IPS-20b (cell line): Measurements from ENCODE around the gene UNC80.
A peak's percentile ranks its signal among the peaks of the same experiment; 100 is the strongest.

ENCODE experiments used
- H3K27ac ChIP-seq: one replicate; pipeline ENCODE4 v1.5.1; 2013; ENCODE audit warnings: low read length
- H3K27me3 ChIP-seq: 2 replicates; pipeline ENCODE4 v1.6.1; 2013; ENCODE audit warnings: mild to moderate bottlenecking, low read length, inconsistent platforms; ENCODE audit not compliant: insufficient read depth
- H3K36me3 ChIP-seq: 2 replicates; pipeline ENCODE4 v1.6.1; 2013; ENCODE audit warnings: low read depth, mild to moderate bottlenecking, inconsistent platforms, low read length, moderate library complexity; ENCODE audit not compliant: insufficient read depth
- H3K4me1 ChIP-seq: 2 replicates; pipeline ENCODE4 v1.6.1; 2013; ENCODE audit warnings: mild to moderate bottlenecking, control low read depth, inconsistent platforms, low read length, moderate library complexity; ENCODE audit not compliant: insufficient read depth
- H3K4me3 ChIP-seq: 2 replicates; pipeline ENCODE4 v1.5.1; 2013; ENCODE audit warnings: mild to moderate bottlenecking, low read length, inconsistent platforms
- H3K9ac ChIP-seq: 2 replicates; pipeline ENCODE4 v1.6.1; 2013; ENCODE audit warnings: low read depth, mild to moderate bottlenecking, inconsistent platforms, low read length, moderate library complexity
- H3K9me3 ChIP-seq: 2 replicates; pipeline ENCODE4 v1.6.1; 2013; ENCODE audit warnings: mild to moderate bottlenecking, low read depth, low read length, inconsistent platforms; ENCODE audit not compliant: insufficient read depth

Gene UNC80

GRCh38 chr2:209809256-209809655, 37.6 kb downstream of the UNC80 start:
- Histone ChIP-seq H3K4me1 (peaks cover 11% of the 10 kb centered on the region), H3K9ac (no peak overlapping the region), H3K9me3 (no peaks in the 10 kb centered on the region), H3K27ac (no peak overlapping the region), H3K27me3 (no peaks in the 10 kb centered on the region), H3K4me3 (no peak overlapping the region), H3K36me3 (no peaks in the 10 kb centered on the region)

DNA sequence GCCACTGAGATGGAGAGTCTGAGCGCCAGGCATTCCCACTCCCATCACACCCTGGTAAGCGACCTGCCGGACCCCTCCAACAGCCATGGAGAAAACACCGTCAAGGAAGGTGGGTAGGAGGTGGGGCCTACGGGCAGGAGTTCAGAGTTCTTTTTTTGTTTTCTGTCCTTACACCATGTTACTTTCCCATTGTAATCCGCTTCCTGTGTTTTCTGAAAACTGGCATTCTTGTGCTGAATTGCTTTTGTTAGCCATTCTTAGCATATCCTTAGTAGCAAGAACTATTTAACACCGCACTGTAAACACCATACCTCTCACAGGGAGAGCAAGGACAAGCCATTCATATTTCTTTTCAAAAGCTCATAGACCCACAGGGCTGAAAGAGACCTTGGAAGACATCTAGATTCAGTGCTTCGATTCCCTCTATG, 46.2 kb downstream of the UNC80 start:
- Histone ChIP-seq H3K9ac (peak overlapping the region; percentile 45; the same call in 1 of the 2 replicates), H3K27ac (peak overlapping the region; percentile 28), H3K27me3 (no peaks in the 10 kb centered on the region), H3K4me3 (peak overlapping the region; percentile 15; the same call in 1 of the 2 replicates), H3K36me3 (no peaks in the 10 kb centered on the region), H3K9me3 (peaks cover 7% of the 10 kb centered on the region; the same call in 1 of the 2 replicates), H3K4me1 (peaks cover 27% of the 10 kb centered on the region)

- no peak overlapping the region for H3K4me3 ChIP-seq
- no peaks in the 10 kb centered on the region for H3K36me3 ChIP-seq
- peaks cover 7% of the 10 kb centered on the region; the same call in 1 of the 2 replicates for H3K9me3 ChIP-seq
- H3K9ac ChIP-seq = peak overlapping the region; percentile 4; the same call in 1 of the 2 replicates
- peaks cover 16% of the 10 kb centered on the region; the same call in 1 of the 2 replicates for H3K4me1 ChIP-seq
- H3K27me3 ChIP-seq = no peaks in the 10 kb centered on the region
- H3K27ac ChIP-seq = peak overlapping the region; percentile 28
Measured at GRCh38 chr2:209818939-209819338, 47.3 kb downstream of the UNC80 start.

DNA sequence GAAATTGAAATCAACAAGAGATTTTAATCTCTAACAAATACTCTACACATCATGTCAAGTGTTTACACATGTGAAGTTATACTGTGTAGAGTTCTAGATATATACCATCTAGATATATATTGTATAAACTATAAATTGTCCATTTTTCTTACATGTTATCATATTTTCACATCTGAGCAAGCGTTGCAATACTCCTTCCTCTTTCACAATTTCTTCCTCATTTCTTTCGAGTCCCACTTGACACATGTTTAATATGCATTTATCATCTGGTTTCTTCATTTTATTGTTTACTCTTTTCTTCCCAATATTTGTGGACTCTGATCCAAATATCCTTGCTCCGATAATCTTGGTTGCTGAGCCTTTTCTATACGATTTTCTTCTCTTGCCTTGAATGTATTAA, 50.2 kb downstream of the UNC80 start:
- no peak overlapping the region for H3K4me3 ChIP-seq
- H3K9ac ChIP-seq = no peak overlapping the region
- no peak overlapping the region for H3K27ac ChIP-seq
- H3K27me3 ChIP-seq = no peaks in the 10 kb centered on the region
- peaks cover 16% of the 10 kb centered on the region; the same call in 1 of the 2 replicates for H3K4me1 ChIP-seq
- H3K36me3 ChIP-seq = no peaks in the 10 kb centered on the region
- peaks cover 7% of the 10 kb centered on the region; the same call in 1 of the 2 replicates for H3K9me3 ChIP-seq

- H3K27me3 ChIP-seq = no peaks in the 10 kb centered on the region
- H3K9me3 ChIP-seq = peaks cover 7% of the 10 kb centered on the region; the same call in 1 of the 2 replicates
- H3K36me3 ChIP-seq = no peaks in the 10 kb centered on the region
- no peak overlapping the region for H3K4me3 ChIP-seq
- no peak overlapping the region for H3K27ac ChIP-seq
- H3K4me1 ChIP-seq = peaks cover 6% of the 10 kb centered on the region; the same call in 1 of the 2 replicates
- H3K9ac ChIP-seq = no peak overlapping the region
Measured at GRCh38 chr2:209823484-209823883, 51.9 kb downstream of the UNC80 start.

- Histone ChIP-seq H3K36me3 (no peaks in the 10 kb centered on the region), H3K9me3 (peaks cover 7% of the 10 kb centered on the region; the same call in 1 of the 2 replicates), H3K4me3 (no peak overlapping the region), H3K9ac (no peak overlapping the region), H3K27ac (no peak overlapping the region), H3K4me1 (no peaks in the 10 kb centered on the region), H3K27me3 (no peaks in the 10 kb centered on the region)
Measured at GRCh38 chr2:209824391-209824790, 52.8 kb downstream of the UNC80 start.

DNA sequence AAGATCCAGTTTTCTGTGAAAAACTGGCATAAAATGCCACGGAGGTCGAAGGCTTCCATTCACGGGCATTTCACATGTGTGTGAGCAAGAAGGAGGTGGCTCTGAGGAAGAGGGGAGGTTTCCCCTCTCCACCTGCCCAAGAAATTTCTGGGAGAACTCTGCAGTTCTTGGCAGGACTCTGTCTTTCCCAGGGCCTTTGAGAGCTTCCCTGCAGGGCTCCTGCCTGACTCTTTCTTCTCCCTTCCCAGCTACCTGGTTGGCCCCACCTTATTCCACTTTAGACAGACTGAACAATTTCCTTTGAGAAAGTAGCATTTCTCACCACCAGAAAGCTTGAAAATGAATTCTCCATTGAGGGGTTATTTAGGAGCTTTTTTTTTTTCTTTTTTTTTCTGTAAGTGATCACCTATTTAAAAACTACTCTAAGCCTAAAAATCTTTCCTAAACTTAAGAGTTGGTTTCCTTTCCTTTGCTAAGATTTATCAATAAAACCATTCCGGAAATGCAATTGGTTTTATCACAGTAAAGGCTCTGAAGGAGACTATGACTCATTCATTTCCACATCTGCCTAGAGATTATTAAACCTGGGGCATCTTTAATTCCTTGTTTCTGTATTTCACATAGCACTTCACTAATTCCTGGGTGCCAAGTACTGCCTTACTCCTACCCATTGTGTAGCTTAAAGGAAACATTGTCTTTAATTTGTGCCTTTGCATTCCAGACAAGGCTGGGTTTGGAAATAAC, 59.3 kb downstream of the UNC80 start:
- H3K9me3 ChIP-seq = no peaks in the 10 kb centered on the region
- no peaks in the 10 kb centered on the region for H3K27me3 ChIP-seq
- H3K4me3 ChIP-seq = no peak overlapping the region
- H3K4me1 ChIP-seq = peaks cover 6% of the 10 kb centered on the region; the same call in 1 of the 2 replicates
- H3K9ac ChIP-seq = no peak overlapping the region
- H3K36me3 ChIP-seq = no peaks in the 10 kb centered on the region
- no peak overlapping the region for H3K27ac ChIP-seq

GRCh38 chr2:209834767-209835166, 63.1 kb downstream of the UNC80 start:
- Histone ChIP-seq H3K9me3 (no peaks in the 10 kb centered on the region), H3K4me1 (peaks cover 6% of the 10 kb centered on the region; the same call in 1 of the 2 replicates), H3K9ac (no peak overlapping the region), H3K27me3 (no peaks in the 10 kb centered on the region), H3K27ac (no peak overlapping the region), H3K36me3 (no peaks in the 10 kb centered on the region), H3K4me3 (no peak overlapping the region)

DNA sequence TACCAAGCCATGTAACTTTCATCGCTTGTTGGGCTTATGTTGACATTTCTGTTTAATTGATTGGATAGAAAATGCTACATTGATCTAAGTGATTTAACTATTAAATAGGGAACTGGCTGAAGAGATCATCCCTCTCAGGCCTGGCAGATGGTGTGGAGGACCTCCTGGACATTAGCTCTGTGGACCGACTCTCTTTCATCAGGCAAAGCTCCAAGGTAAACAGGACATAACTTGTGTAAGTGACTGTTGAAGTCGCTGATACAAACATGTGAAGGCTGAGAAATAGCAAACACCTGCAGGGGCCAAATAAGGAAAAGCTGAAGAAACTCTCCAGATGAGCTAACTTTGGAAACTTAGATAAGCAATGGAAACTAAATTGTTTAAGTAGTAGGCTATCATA, 68.8 kb downstream of the UNC80 start:
- H3K4me3 ChIP-seq = no peak overlapping the region
- no peak overlapping the region for H3K9ac ChIP-seq
- no peaks in the 10 kb centered on the region for H3K27me3 ChIP-seq
- H3K9me3 ChIP-seq = no peaks in the 10 kb centered on the region
- H3K4me1 ChIP-seq = no peaks in the 10 kb centered on the region
- no peak overlapping the region for H3K27ac ChIP-seq
- H3K36me3 ChIP-seq = no peaks in the 10 kb centered on the region

- Histone ChIP-seq H3K9ac (no peak overlapping the region), H3K36me3 (no peaks in the 10 kb centered on the region), H3K4me3 (no peak overlapping the region), H3K27ac (no peak overlapping the region), H3K27me3 (no peaks in the 10 kb centered on the region), H3K4me1 (0 out of 2 replicates have a peak, but pooled peaks cover 2% of the 10 kb centered on the region), H3K9me3 (no peaks in the 10 kb centered on the region)
Measured at GRCh38 chr2:209845666-209846065, 74.0 kb downstream of the UNC80 start.

DNA sequence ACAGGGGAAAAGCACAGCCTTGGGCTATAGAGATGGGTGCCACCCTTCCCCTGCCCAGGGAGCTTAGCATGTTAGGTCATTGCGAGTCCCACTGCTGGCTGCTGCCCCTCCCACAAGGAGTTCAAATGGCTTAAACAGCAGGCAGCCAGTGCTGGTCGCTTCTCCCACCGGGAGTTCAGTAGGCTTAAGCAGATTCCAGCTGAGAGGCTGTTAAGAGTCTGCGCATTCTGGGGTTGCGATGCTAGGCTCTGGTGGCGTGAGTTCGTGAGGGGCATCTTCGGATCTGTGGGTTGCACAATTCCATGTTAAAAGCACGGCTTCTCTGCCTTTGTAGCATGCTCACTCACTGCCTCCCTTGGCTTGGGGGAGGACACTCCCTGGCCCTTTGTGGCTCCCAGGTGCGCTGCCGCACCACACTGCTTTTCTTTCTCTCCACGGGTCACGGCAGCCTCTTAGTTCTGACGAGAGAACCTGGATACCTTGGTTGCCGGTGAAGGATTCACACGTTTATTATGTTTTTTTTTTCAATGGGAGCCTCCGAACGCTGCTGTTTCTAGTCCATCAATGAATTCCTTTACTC, 93.2 kb downstream of the UNC80 start:
- no peaks in the 10 kb centered on the region for H3K36me3 ChIP-seq
- no peak overlapping the region for H3K27ac ChIP-seq
- peak overlapping the region; percentile 17; the same call in 1 of the 2 replicates for H3K4me3 ChIP-seq
- H3K9ac ChIP-seq = no peak overlapping the region
- no peaks in the 10 kb centered on the region; the same call in 1 of the 2 replicates for H3K27me3 ChIP-seq
- H3K9me3 ChIP-seq = peaks cover 7% of the 10 kb centered on the region; the same call in 1 of the 2 replicates
- H3K4me1 ChIP-seq = peaks cover 3% of the 10 kb centered on the region; the same call in 1 of the 2 replicates
